Activated T-cell treated with anti-CD3 and anti-CD28 coated beads for 1 hour (primary cell): Measurements from ENCODE around the gene RNF217.
"Not testable (repeated sequence)": the region's sequence is repeated elsewhere in the genome, so short reads cannot be mapped to it uniquely, and the experiment has no call there.

Source experiments
- DNase-seq: peaks from one replicate; pipeline ENCODE4 v3.0.0-alpha.2; 2020; ENCODE audit warnings: low read depth

The RNF217 gene, protein sequence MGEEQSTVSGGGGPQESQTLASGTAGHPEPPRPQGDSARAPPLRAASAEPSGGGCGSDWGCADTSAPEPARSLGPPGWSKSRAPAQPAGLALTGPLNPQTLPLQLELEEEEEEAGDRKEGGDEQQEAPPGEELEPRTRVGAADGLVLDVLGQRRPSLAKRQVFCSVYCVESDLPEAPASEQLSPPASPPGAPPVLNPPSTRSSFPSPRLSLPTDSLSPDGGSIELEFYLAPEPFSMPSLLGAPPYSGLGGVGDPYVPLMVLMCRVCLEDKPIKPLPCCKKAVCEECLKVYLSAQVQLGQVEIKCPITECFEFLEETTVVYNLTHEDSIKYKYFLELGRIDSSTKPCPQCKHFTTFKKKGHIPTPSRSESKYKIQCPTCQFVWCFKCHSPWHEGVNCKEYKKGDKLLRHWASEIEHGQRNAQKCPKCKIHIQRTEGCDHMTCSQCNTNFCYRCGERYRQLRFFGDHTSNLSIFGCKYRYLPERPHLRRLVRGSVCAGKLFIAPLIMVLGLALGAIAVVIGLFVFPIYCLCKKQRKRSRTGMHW

DNA sequence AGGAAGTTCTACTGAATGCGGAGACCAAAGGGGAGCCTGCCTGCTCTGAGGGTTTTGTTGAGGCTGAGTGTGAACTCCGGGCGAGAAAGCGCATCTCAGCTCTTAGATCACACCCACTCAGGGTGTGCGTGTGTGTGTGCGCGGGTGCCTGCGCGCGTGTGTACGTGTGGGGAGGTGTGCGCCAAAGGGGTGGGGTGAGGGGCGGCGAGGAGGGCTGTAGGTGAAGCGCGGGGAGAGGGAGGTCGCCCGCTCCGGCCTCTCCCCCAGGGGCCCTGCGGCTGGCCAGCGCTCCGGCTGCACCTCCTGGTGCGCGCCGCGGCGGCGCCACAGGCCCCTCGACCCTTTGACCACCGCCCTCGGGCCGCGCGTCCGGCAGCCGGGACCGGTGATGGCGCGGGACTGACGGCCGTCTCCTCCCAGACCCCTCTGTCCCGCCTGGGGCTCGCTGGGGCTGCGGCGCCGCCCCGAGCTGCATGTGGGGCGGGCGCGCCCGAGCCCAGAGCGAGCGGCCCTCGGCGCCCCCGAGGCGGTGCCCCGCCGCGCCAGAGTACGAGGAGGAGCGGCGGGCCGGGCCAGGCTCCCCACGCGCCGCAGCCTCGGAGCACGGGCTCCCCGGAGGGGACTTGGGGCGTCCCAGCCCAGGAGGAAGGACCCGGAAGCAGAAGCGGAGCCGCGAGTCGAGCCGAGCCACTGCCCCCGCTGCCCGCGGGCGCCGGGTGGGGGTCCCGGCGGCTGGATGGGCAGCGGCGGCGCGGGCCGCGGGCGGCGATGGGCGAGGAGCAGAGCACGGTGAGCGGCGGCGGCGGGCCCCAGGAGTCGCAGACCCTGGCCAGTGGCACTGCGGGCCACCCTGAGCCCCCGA is at the start of gene RNF217:
Gene RNF217 (plus strand): TSS at position 661 of the 862 bp plus-strand sequence. CDS start 108 bp downstream, at position 769.
- no peak for DNase-seq

GRCh38 chr6:124913056-124913455 is 49.2 kb upstream of the RNF217 start:
- no peak for DNase-seq

GRCh38 chr6:124917769-124918168 is 44.5 kb upstream of the RNF217 start:
- DNase-seq: no peak

DNA sequence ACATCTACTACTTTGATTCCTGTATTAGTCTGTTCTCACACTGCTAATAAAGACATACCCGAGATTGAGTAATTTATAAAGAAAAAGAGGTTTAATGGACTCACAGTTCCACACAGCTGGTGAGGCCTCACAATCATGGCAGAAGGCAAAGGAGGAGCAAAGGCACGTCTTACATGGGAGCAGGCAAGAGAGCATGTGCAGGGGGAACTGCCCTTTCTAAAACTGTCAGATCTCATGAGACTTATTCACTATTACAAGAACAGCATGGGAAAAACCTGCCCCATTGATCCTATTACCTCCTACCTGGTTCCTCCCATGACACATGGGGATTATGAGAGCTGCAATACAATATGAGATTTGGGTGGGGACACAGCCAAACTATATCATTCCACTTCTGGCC is 42.5 kb upstream of the RNF217 start:
- not testable (repeated sequence) for DNase-seq

DNA sequence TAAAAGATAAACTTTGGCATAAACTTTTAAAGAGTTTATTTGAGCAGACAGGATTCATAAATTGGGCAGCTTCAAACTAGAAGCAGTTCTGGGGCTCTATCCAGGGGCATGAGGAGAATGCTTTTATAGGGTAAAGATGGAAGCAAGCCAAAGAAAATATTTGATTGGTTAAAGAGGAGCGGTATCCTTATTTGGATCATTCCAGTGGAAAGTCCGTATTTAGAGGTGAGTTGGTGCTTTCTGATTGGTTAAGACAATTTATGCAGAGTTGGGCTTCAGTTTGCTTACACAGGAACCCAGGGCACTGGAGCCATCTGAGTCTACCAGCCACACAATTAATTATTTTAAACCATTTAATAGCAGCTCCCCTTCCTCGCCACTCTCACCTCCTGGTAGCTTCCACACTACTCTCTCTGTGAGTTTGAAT is 37.9 kb upstream of the RNF217 start:
- DNase-seq: no peak

- DNase-seq: no peak
These were observed 35.8 kb upstream of the RNF217 start for GRCh38 chr6:124926435-124926834.

DNA sequence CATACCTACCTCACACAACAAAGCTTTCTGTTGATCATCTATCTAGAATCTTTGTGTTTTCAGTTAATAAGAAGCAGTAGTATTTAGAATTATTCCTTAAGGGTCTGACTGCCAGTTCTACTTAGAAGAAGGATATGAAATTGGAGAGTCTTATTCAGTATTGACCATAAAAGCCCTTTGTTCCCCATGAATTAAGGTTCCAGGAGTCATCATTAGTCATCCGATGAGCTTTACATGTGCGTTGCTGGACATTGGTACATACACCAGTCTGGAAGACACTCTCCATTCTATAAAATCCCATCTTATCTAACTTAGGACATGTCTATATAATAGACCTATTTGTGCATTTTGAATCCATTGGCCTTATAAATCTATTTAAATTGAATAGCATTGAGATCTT is 34.4 kb upstream of the RNF217 start:
- no peak for DNase-seq

- no peak for DNase-seq
These were observed 33.4 kb upstream of the RNF217 start for GRCh38 chr6:124928851-124929250.

DNA sequence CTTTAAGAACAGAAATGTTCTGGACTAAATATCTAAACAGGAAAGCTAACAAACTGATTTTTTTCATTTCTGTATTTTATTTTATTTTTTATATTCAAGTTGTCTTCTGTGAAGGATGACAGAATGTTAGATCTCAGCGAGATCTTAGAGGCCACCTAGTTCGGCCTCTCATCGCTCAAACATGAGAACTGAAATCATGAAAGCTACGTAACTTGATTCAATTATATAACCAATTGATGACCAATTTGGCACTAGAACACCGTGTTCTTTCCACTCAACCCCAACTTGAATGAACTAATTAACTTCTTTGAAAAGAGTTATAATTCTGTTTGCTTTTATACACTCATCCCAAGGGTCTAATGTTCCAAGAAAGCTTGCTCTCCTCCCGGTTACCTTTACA is 24.6 kb upstream of the RNF217 start:
- no peak for DNase-seq

GRCh38 chr6:124941259-124941658 is 21.0 kb upstream of the RNF217 start:
- DNase-seq: no peak

GRCh38 chr6:124943658-124944057 is 18.6 kb upstream of the RNF217 start:
- DNase-seq: no peak

GRCh38 chr6:124947971-124948451 is 14.2 kb upstream of the RNF217 start:
- no peak for DNase-seq

DNA sequence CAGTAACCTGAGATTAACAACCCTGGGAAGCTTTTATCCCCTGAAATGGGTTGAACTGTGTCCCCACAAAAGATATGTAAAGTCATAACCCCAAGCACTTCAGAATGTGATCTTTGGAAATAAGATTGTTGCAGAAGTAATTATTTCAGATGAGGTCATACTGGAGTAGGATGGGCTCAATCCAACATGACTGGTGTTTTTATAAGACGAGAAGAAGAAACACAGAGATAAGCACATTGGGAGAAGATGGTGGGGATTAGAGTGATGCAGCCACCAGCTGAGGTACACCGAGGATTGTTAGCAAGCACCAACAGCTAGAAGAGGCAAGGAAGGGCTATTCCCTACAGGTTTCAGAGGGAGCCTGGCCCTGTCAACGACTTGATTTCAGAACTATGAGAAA is 12.5 kb upstream of the RNF217 start:
- no peak for DNase-seq

GRCh38 chr6:124953808-124954207 is 8.4 kb upstream of the RNF217 start:
- no peak for DNase-seq

GRCh38 chr6:124955108-124955856 is 7.0 kb upstream of the RNF217 start:
- no peak for DNase-seq

DNA sequence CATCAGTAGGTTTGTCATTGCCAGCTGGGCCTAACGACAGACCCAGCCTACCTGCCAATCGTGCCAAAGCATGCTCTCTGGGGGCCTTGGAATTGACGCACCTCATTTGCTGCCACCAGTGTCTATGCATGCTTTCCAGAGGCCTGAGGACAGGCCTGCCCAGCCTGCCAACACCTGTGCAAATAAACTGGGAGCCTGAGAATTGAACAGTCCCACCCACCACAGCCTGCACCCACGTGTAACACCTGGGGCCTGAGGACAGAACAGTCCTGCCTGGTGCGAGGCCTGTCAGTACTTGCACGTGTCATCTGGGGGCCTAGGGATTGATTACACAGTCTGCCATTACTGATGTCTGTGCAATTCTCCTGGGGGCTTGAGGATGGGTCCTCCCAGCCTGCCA is 6.2 kb upstream of the RNF217 start:
- DNase-seq: no peak

DNA sequence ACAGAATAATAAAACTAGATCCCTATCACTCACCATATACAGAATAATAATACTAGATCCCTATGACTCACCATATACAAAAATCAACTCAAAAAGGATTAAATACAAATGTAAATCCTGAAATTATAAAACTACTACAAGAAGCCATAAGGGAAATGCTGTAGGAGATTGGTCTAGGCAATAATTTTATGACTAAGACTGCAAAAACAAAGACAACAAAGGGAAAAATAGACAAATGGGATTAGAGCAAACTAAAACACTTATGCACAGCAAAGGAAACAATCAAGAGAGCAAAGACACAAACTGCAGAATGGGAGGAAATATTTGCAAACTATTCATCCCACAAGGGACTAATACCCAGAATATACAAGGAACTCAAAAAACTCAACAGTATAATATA is 4.1 kb upstream of the RNF217 start:
- DNase-seq: no peak

DNA sequence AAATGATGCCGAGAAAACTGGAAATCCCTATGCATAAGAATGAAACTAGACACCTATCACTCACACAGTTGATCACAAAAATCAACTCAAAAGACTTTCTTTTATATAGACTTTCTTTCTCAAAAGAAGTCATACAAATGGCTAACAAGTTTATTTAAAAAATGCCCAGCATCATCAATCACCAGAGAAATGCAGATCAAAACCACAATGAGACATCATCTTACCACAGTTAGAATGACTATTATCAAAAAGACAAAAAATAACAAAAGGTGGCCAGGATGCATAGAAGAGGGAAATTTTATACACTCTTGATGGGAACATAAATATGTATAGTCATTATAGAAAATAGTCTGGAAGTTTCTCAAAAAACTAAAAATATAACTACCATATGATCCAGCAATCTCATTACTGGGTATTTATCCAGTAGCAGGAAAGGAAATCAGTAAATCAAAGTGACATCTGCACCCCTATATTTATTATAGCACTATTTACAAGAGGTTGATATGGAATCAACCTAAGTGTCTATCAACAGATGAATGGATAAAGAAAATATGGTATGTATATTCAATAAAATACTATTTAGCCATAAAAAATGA is 3.4 kb upstream of the RNF217 start:
- DNase-seq: no peak

DNA sequence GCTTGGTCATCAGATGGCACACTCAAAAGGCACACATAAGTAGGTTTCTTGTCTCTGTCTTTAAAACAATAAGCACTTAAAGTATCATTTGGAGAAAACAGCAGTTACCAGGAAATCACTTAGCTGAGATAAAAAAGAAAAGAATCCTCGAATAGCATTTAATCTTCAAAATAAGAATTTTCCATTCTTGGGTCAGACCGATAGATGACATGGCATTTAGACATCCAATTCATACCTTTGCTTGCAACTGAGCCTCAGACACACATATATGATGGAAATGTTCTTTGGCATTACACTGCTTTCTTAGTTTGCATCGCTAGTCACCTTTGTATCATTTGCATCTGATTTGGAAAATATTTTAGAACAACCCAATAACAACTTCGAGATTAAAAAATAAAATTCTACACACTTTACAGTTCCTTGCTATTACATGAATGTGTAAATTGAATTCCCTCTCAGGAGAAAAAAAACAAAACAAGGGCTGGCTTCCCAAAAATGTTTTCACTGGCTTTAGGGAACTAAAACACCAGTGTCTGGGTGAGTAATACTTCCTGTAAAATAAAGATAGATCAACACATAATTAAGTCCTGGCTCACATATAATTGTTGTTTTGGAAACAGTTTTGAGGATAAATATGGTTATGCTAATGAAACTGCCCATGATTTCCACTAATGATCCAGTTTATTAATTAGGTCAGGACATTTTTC is 1.3 kb upstream of the RNF217 start:
- DNase-seq: no peak

- no peak for DNase-seq
These were observed 817 bp upstream of the RNF217 start for GRCh38 chr6:124961464-124961776.
